PC-3 (cell line): ENCODE measurements around the gene AHDC1. TPM values are rescaled to one million over a fixed set of nuclear protein-coding genes. Genes with fewer than 3 reads are reported as not detected.

Source experiments
- ATAC-seq: fragments of 200-7000 bp; cut with Tn5 transposase; 2 replicates; pipeline ENCODE4 v1.9.1; 2020; ENCODE audit warnings: mild to moderate bottlenecking, moderate library complexity
- BruUV-seq: library from RNA; stranded (reverse); fragments of 400-500 nt; replicated peaks from 2 replicates; lab custom pipeline; 2021; lab: Mats Ljungman, UMichigan
- CTCF ChIA-PET: fragments of 300-600 bp; sonication (Branson Sonifier 250); formaldehyde crosslinking; loops from one replicate; lab custom pipeline; 2022; ENCODE audit warnings: antibody characterized with exemption; lab: Charles Lee
- POLR2A ChIA-PET: fragments of 300-600 bp; sonication (Branson Sonifier 250); formaldehyde crosslinking; loops from one replicate; lab custom pipeline; 2022; ENCODE audit warnings: antibody characterized with exemption; ENCODE audit not compliant: unreplicated experiment; lab: Charles Lee
- DNase-seq: peaks from one replicate; pipeline ENCODE4 v3.0.0-alpha.2; 2015
- H2AFZ ChIP-seq: fragments of 300-600 bp; sonication (generic); 2 replicates; pipeline ENCODE4 v1.6.0; 2016; ENCODE audit warnings: antibody characterized with exemption, low read length
- H3F3A ChIP-seq: fragments of 300-600 bp; sonication (generic); one replicate; pipeline ENCODE4 v1.6.0; 2017; ENCODE audit warnings: antibody characterized with exemption, low read length, control low read depth, mild to moderate bottlenecking; ENCODE audit not compliant: unreplicated experiment
- H3K27ac ChIP-seq: fragments of 300-600 bp; sonication (generic); 2 replicates; pipeline ENCODE4 v1.5.1; 2016; ENCODE audit warnings: mild to moderate bottlenecking, low read length
- H3K27me3 ChIP-seq: fragments of 300-600 bp; sonication (generic); 2 replicates; pipeline ENCODE4 v1.6.1; 2016; ENCODE audit warnings: low read length, mixed read lengths
- H3K36me3 ChIP-seq: fragments of 300-600 bp; sonication (generic); 2 replicates; pipeline ENCODE4 v1.6.1; 2016; ENCODE audit warnings: low read depth, mixed run types, low read length, mixed read lengths
- H3K4me1 ChIP-seq: fragments of 300-600 bp; sonication (generic); 2 replicates; pipeline ENCODE4 v1.5.1; 2016; ENCODE audit warnings: low read length; ENCODE audit not compliant: insufficient read depth
- H3K4me2 ChIP-seq: fragments of 300-600 bp; sonication (generic); 2 replicates; pipeline ENCODE4 v1.6.0; 2016; ENCODE audit warnings: low read length
- H3K4me3 ChIP-seq: fragments of 300-600 bp; sonication (generic); 2 replicates; pipeline ENCODE4 v1.5.1; 2016; ENCODE audit warnings: mild to moderate bottlenecking, low read length, mixed read lengths
- H3K79me2 ChIP-seq: fragments of 300-600 bp; sonication (generic); 2 replicates; pipeline ENCODE4 v1.6.1; 2017; ENCODE audit warnings: low read length, mixed read lengths
- H3K9ac ChIP-seq: fragments of 300-600 bp; sonication (generic); 2 replicates; pipeline ENCODE4 v1.6.0; 2016; ENCODE audit warnings: mild to moderate bottlenecking, low read length
- H3K9me2 ChIP-seq: fragments of 300-600 bp; sonication (generic); replicated peaks from 2 replicates; pipeline ENCODE4 v1.6.1; 2016; ENCODE audit warnings: mixed run types, low read length, mixed read lengths
- H3K9me3 ChIP-seq: fragments of 300-600 bp; sonication (generic); 2 replicates; pipeline ENCODE4 v1.6.1; 2016; ENCODE audit warnings: low read length, mixed read lengths
- H4K20me1 ChIP-seq: fragments of 300-600 bp; sonication (generic); 2 replicates; pipeline ENCODE4 v1.6.1; 2016; ENCODE audit warnings: low read length, mixed read lengths
- EZH2 ChIP-seq: fragments of 300-600 bp; sonication (generic); IDR thresholded peaks from one replicate; pipeline ENCODE4 v1.6.1; 2017; ENCODE audit warnings: antibody characterized with exemption, mild to moderate bottlenecking, low read length; ENCODE audit not compliant: unreplicated experiment
- EZH2phosphoT487 ChIP-seq: fragments of 300-600 bp; sonication (generic); IDR thresholded peaks from 2 replicates; pipeline ENCODE4 v1.6.1; 2018; ENCODE audit warnings: mild to moderate bottlenecking, antibody characterized with exemption, low read length, borderline replicate concordance
- intact Hi-C: fragments of 100-400 bp; cut with micrococcal nuclease; formaldehyde crosslinking; loops from 2 replicates; pipeline ENCODE4 v1.9.0; 2023
- total RNA-seq: library from RNA; depleted of rRNA; stranded (reverse); fragments of >200 nt; gene quantifications from 2 replicates; pipeline ENCODE4 v1.2.3, GENCODE V29; 2014
- TF ChIP-seq, protein P1 (sequence below): fragments of 300-600 bp; sonication (generic); conservative IDR thresholded peaks from 2 replicates; pipeline ENCODE4 v1.5.1; 2017; ENCODE audit warnings: antibody characterized with exemption, low read depth, mild to moderate bottlenecking, low read length

The AHDC1 gene
- total RNA-seq, 1 experiment from 2014 or later: 15.2 TPM

DNA sequence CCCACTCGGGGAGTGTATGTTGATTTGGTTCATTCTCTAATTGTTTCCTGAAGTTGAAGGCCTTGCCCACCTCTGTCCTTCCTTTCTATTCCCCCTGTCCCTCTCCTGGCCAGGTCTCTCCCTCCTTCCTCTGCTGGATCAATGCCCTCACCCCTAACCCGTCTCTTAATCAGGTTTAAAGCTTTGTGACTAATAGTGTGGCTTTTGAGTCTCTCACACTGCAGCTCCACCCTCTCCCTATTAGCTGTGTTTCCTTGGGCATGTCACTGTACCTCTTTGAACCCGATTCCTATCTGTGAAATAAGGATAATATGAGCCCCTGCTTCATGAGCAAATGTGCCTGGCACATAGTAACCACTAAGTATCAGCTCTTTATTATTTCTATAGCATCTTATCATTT, 20.5 kb downstream of the AHDC1 start:
- DNase-seq: no peak
- Histone ChIP-seq H3K79me2 (peaks cover 77% of the 10 kb centered on the region), H3K9me3 (no peaks in the 10 kb centered on the region), H3K27ac (no peak overlapping the region), H3K36me3 (peaks cover 2% of the 10 kb centered on the region; the same call in 1 of the 2 replicates), H3K4me1 (peaks cover 11% of the 10 kb centered on the region), H3K4me2 (no peak overlapping the region), H2AFZ (no peak overlapping the region), H3K9ac (no peak overlapping the region), H4K20me1 (0 out of 2 replicates have a peak, but pooled peaks cover 5% of the 10 kb centered on the region), H3K27me3 (no peaks in the 10 kb centered on the region), H3K4me3 (no peak overlapping the region), H3F3A (no peaks in the 10 kb centered on the region), H3K9me2 (no peaks in the 10 kb centered on the region)
- peak; percentile 54; the same call in 1 of the 2 replicates for ATAC-seq
- BruUV-seq: no TSS peak
- intact Hi-C loops: no loop called here
- ChIA-PET POLR2A (interaction anchor here (0.6 kb wide), 1 partner anchor 26 kb away, joined by 3 read pairs; no protein-coding TSS in a partner anchor), CTCF (no interaction called here)
- TF ChIP-seq EZH2phosphoT487 (no peak), EZH2 (no peak)
- TF ChIP-seq, protein P1, sequence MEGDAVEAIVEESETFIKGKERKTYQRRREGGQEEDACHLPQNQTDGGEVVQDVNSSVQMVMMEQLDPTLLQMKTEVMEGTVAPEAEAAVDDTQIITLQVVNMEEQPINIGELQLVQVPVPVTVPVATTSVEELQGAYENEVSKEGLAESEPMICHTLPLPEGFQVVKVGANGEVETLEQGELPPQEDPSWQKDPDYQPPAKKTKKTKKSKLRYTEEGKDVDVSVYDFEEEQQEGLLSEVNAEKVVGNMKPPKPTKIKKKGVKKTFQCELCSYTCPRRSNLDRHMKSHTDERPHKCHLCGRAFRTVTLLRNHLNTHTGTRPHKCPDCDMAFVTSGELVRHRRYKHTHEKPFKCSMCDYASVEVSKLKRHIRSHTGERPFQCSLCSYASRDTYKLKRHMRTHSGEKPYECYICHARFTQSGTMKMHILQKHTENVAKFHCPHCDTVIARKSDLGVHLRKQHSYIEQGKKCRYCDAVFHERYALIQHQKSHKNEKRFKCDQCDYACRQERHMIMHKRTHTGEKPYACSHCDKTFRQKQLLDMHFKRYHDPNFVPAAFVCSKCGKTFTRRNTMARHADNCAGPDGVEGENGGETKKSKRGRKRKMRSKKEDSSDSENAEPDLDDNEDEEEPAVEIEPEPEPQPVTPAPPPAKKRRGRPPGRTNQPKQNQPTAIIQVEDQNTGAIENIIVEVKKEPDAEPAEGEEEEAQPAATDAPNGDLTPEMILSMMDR: no peak

DNA sequence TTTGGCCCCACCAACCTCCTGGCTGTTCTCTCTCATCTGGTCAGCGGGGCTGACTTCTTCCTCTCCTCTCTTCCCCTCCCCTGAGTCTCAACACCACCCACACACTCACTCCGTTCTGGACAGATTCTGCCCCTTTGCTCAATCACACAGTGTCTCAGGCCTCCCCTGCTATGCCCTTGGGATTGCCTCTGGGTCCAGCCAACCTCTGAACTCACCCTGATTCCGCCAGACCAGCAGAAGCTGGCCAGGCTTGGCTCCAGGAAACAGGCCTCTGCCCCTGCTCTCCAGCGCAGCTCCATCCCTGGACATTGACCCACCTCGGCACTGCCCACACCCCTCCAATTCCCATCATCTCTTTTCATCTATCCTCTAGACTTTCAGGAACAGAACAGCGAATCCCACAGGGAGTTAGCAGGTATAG, 22.1 kb downstream of the AHDC1 start:
- ChIA-PET CTCF (no interaction called here), POLR2A (no interaction called here)
- TF ChIP-seq, protein P1: no peak
- TF ChIP-seq EZH2phosphoT487 (no peak), EZH2 (no peak)
- DNase-seq (no peak), ATAC-seq (no peak)
- peaks cover 64% of the 10 kb centered on the region for H3K79me2 ChIP-seq
- no peak overlapping the region for H3K4me3 ChIP-seq
- no peaks in the 10 kb centered on the region for H3K9me2 ChIP-seq
- BruUV-seq: no TSS peak
- peaks cover 2% of the 10 kb centered on the region; the same call in 1 of the 2 replicates for H3K36me3 ChIP-seq
- no peaks in the 10 kb centered on the region for H3K27me3 ChIP-seq
- H3K4me1 ChIP-seq: peaks cover 14% of the 10 kb centered on the region
- no peak overlapping the region for H3K9ac ChIP-seq
- H2AFZ ChIP-seq: no peak overlapping the region
- no peak overlapping the region for H3K4me2 ChIP-seq
- no peaks in the 10 kb centered on the region for H3F3A ChIP-seq
- H3K9me3 ChIP-seq: no peaks in the 10 kb centered on the region
- intact Hi-C loops: no loop called here
- H4K20me1 ChIP-seq: 0 out of 2 replicates have a peak, but pooled peaks cover 5% of the 10 kb centered on the region
- no peak overlapping the region for H3K27ac ChIP-seq

DNA sequence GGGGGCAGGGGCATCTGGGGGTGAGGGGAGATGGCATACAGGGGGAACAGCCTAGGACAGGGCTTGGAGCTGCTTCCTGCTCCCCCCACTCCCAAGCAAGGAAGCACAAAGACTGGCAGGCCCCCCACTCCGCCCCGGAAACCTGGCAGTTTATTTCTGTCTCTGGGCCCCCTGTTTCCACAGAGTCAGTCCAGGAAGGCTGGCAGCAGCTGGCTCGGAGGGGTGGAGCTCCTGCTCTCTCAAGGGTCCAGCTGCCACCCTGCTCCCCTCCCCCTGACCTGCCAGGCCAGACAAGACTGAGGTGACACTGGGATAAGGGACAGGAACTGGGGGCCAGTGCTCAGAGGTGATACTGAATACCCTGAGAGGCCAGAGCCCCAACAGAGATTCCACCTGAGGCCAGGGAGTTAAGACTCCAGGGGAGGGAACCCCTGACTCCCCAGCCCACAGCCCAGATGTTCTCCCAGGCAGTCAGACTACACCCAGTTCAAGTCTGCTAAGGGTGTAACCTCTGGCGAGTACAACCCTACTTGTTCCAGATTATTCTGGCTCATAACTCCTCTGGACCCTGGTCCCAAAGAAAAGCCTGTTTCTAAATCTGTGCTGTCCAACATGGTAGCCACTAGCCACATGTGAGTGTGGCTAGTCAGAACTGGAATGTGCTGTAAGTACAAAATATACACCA, 26.3 kb downstream of the AHDC1 start:
- Histone ChIP-seq H3K9me3 (no peaks in the 10 kb centered on the region), H3K36me3 (no peaks in the 10 kb centered on the region; the same call in 1 of the 2 replicates), H3F3A (no peaks in the 10 kb centered on the region), H3K9ac (no peak overlapping the region), H3K9me2 (no peaks in the 10 kb centered on the region), H3K4me3 (no peak overlapping the region), H2AFZ (no peak overlapping the region), H3K79me2 (peaks cover 67% of the 10 kb centered on the region), H3K4me1 (peaks cover 21% of the 10 kb centered on the region), H3K27me3 (no peaks in the 10 kb centered on the region), H3K4me2 (no peak overlapping the region), H3K27ac (no peak overlapping the region), H4K20me1 (no peaks in the 10 kb centered on the region)
- TF ChIP-seq, protein P1: no peak
- TF ChIP-seq EZH2phosphoT487 (no peak), EZH2 (no peak)
- DNase-seq (no peak), ATAC-seq (no peak)
- CTCF ChIA-PET: no interaction called here
- POLR2A ChIA-PET: no interaction called here
- BruUV-seq: no TSS peak
- intact Hi-C loops: no loop called here
